ENCODE results near the gene RAB3GAP1. TPM values are rescaled to one million over a fixed set of nuclear protein-coding genes. Genes with fewer than 3 reads are reported as not detected.

Gene RAB3GAP1
- total RNA-seq, 1 experiment from 2014 or later, result 32.0 TPM

DNA sequence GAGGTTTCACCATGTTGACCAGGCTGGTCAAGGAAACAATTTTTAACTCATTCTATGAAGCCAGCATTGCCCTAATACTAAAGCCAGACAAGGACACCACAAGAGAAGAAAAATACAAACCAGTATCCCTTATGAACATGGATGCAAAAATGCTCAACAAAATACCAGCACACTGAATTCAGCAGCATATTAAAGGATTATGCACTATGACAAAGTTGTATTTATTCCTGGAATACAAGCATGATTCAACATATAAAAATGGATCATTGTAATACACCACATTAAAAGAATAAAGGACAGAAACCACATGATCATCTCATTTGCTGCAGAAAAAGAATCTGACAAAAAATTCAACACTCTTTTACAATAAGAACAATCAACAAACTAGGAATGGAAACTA, 138.7 kb downstream of the RAB3GAP1 start:
- no peak overlapping the region for H3K4ac ChIP-seq (ENCODE audit: low read depth, low read length)
- no peak overlapping the region for H3K27ac ChIP-seq (ENCODE audit: insufficient read length, low read depth, low read length)

More for the DNA sequence above, 138.7 kb downstream of the RAB3GAP1 start:
- no peaks in the 10 kb centered on the region for H3K79me2 ChIP-seq (ENCODE audit: insufficient read depth, low read length)
- H3K27me3 ChIP-seq (ENCODE audit: insufficient read depth, low read length), result no peaks in the 10 kb centered on the region
- H3K9me3 ChIP-seq (ENCODE audit: control insufficient read depth, low read depth, low read length), result no peaks in the 10 kb centered on the region
- no peak overlapping the region for H3K14ac ChIP-seq (ENCODE audit: insufficient read depth, low read length)
- H3K9ac ChIP-seq (ENCODE audit: extremely low read depth, insufficient read length, low read length), result no peak overlapping the region
- H4K8ac ChIP-seq (replicated peaks; ENCODE audit: insufficient read length, low read depth, low read length), result no peak overlapping the region
- no peak for TF ChIP-seq CTCF (conservative IDR thresholded peaks at IDR 0.05)
- no peak overlapping the region for H4K91ac ChIP-seq (ENCODE audit: insufficient read length, low read depth, low read length)
- Mint-ChIP-seq H3K27ac (no peak overlapping the region), H3K4me1 (peaks cover 2 to 5% of the 10 kb centered on the region in 2 experiments; a peak in 1 of 4 replicates), H3K36me3 (ENCODE audit: insufficient read depth in 1 of 3, low read depth in 3 of 3) (peaks cover 3 to 16% (median 5%) of the 10 kb centered on the region in 3 experiments; a peak in 6 of 7 replicates), H3K9me3 (peaks cover 18 to 31% of the 10 kb centered on the region in 2 experiments), H3K27me3 (ENCODE audit: low read depth) (no peaks in the 10 kb centered on the region), H3K4me3 (no peak overlapping the region)
- no peaks in the 10 kb centered on the region for H3K4me1 ChIP-seq (ENCODE audit: insufficient read depth, low read length)
- no peak overlapping the region for H2BK5ac ChIP-seq (ENCODE audit: insufficient read length, low read length)
- no peak overlapping the region for H2AK5ac ChIP-seq (ENCODE audit: insufficient read length, low read length)
- H4K20me1 ChIP-seq (ENCODE audit: control insufficient read depth, insufficient read depth, insufficient read length), result no peaks in the 10 kb centered on the region
- no peak overlapping the region for H3K4me2 ChIP-seq (ENCODE audit: insufficient read depth, insufficient read length, low read length)
- H3K23ac ChIP-seq (ENCODE audit: insufficient read length, low read depth, low read length), result no peak overlapping the region
- H2BK20ac ChIP-seq (ENCODE audit: low read depth, low read length, poor library complexity, severe bottlenecking), result no peak overlapping the region
- H3K23me2 ChIP-seq (ENCODE audit: insufficient read length, low read depth, low read length, poor library complexity, severe bottlenecking), result no peaks in the 10 kb centered on the region
- no peak overlapping the region for H3K18ac ChIP-seq (ENCODE audit: insufficient read length, low read depth, low read length)
- H2AFZ ChIP-seq (ENCODE audit: low read length), result no peak overlapping the region
- H3K79me1 ChIP-seq (ENCODE audit: insufficient read depth, low read depth, low read length, poor library complexity, severe bottlenecking), result no peaks in the 10 kb centered on the region
- no peak overlapping the region for H2BK12ac ChIP-seq (ENCODE audit: insufficient read length, low read depth, low read length)
- H3T11ph ChIP-seq (ENCODE audit: low read length), result no peak overlapping the region
- no peak overlapping the region for H4K5ac ChIP-seq (ENCODE audit: insufficient read length, low read depth, low read length)
- H2BK15ac ChIP-seq (ENCODE audit: low read depth, low read length), result no peak overlapping the region
- H2BK120ac ChIP-seq (ENCODE audit: low read depth, low read length, poor library complexity, severe bottlenecking), result no peak overlapping the region
- H3K56ac ChIP-seq (ENCODE audit: insufficient read length, low read depth, low read length), result no peak overlapping the region
- DNase-seq, result no peak

Data from H9 (cell line).